ENCODE data around the gene ARHGAP19.

DNA sequence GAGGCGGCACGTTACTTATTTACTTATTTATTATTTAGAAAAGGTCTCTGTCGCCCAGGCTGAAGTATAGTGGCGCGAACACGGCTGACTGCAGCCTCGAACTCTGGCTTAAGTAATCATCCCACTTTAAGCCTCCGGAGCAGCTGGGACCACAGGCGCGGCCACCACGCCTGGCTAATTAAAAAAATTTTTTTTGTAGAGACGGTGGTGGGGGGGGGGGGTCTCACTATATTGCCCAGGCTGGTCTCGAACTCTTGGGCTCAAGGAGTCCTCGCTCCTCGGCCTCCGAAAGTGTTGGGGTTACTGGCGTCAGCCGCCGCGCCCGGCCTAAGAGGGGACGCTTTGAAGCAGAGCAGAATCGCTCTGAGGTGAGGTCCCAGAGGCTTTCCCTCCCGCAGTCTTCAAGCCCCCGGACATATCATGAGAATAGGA, 42.8 kb upstream of the ARHGAP19 start:
- TF ChIP-seq, protein P1, sequence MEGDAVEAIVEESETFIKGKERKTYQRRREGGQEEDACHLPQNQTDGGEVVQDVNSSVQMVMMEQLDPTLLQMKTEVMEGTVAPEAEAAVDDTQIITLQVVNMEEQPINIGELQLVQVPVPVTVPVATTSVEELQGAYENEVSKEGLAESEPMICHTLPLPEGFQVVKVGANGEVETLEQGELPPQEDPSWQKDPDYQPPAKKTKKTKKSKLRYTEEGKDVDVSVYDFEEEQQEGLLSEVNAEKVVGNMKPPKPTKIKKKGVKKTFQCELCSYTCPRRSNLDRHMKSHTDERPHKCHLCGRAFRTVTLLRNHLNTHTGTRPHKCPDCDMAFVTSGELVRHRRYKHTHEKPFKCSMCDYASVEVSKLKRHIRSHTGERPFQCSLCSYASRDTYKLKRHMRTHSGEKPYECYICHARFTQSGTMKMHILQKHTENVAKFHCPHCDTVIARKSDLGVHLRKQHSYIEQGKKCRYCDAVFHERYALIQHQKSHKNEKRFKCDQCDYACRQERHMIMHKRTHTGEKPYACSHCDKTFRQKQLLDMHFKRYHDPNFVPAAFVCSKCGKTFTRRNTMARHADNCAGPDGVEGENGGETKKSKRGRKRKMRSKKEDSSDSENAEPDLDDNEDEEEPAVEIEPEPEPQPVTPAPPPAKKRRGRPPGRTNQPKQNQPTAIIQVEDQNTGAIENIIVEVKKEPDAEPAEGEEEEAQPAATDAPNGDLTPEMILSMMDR (IDR thresholded peaks at IDR 0.05; ENCODE audit: borderline replicate concordance, extremely low read depth, low read length, poor library complexity, severe bottlenecking), result no peak
- TF ChIP-seq EZH2 (IDR thresholded peaks at IDR 0.05; ENCODE audit: borderline replicate concordance, low read depth, low read length, severe bottlenecking), result no peak
